T-helper 1 cell treated with Interleukin-12 subunit alpha and Interleukin-12 subunit beta and Interleukin-4 antibody, amounts not matched to agents 30 ng/mL and 1 ng/mL, for 36 hours (primary cell): ENCODE measurements around the gene FUOM. TPM values are rescaled to one million over a fixed set of nuclear protein-coding genes. Genes with fewer than 3 reads are reported as not detected.
"Not testable (repeated sequence)": the region's sequence is repeated elsewhere in the genome, so short reads cannot be mapped to it uniquely, and the experiment has no call there.

Experiments used
- intact Hi-C: fragments of 100-400 bp; cut with micrococcal nuclease; formaldehyde crosslinking; loops from one replicate; pipeline ENCODE4 v1.15.1; 2024
- total RNA-seq: library from RNA; stranded (reverse); gene quantifications from 2 replicates; pipeline ENCODE4 v1.2.3, GENCODE V29; 2022

Gene FUOM
- total RNA-seq, 1 donor from 2014 or later = 17.0 TPM

- intact Hi-C loops = loop anchor here (1.0 kb wide), 2 partner anchors 22 to 28 kb away; no protein-coding TSS in a partner anchor
These were observed 22.3 kb downstream of the FUOM start for GRCh38 chr10:133335246-133336117.

- intact Hi-C loops = loop anchor here (1.0 kb wide), 1 partner anchor 27 kb away; no protein-coding TSS in a partner anchor
These were observed 23.1 kb downstream of the FUOM start for GRCh38 chr10:133334503-133335245.

GRCh38 chr10:133332936-133333699 is 24.7 kb downstream of the FUOM start:
- intact Hi-C loops = no loop called here

GRCh38 chr10:133329491-133330202 is 28.2 kb downstream of the FUOM start:
- intact Hi-C loops = loop anchor here (1.0 to 2.0 kb wide), 6 partner anchors 20 to 191 kb away; partner anchors contain the start of genes ECHS1, FUOM and MTG1

- intact Hi-C loops = loop anchor here (1.0 to 2.0 kb wide), 6 partner anchors 19 to 192 kb away; partner anchors contain the start of genes ECHS1, FUOM and MTG1
These were observed 29.2 kb downstream of the FUOM start for GRCh38 chr10:133328358-133329343.

GRCh38 chr10:133327651-133328357 is 30.0 kb downstream of the FUOM start:
- intact Hi-C loops = loop anchor here (2.0 kb wide), 3 partner anchors 31 to 67 kb away; partner anchors contain the start of genes ECHS1, FUOM and MTG1

- intact Hi-C loops = no loop called here
These were observed 30.8 kb downstream of the FUOM start for GRCh38 chr10:133326745-133327650.

GRCh38 chr10:133326223-133326551 is 31.6 kb downstream of the FUOM start:
- intact Hi-C loops = no loop called here

GRCh38 chr10:133325440-133326222 is 32.2 kb downstream of the FUOM start:
- intact Hi-C loops = no loop called here

GRCh38 chr10:133324857-133325260 is 33.0 kb downstream of the FUOM start:
- intact Hi-C loops = no loop called here

- intact Hi-C loops = no loop called here
These were observed 33.5 kb downstream of the FUOM start for GRCh38 chr10:133324198-133324792.

GRCh38 chr10:133322064-133322709 is 35.6 kb downstream of the FUOM start:
- intact Hi-C loops = not testable (repeated sequence)

GRCh38 chr10:133320852-133321422 is 36.9 kb downstream of the FUOM start:
- intact Hi-C loops = not testable (repeated sequence)

- intact Hi-C loops = loop anchor here (1.0 kb wide), 1 partner anchor 174 kb away; no protein-coding TSS in a partner anchor
These were observed 39.2 kb downstream of the FUOM start for GRCh38 chr10:133318494-133319127.

- intact Hi-C loops = no loop called here
These were observed 41.1 kb downstream of the FUOM start for GRCh38 chr10:133316732-133317131.
